Activated CD4-positive, alpha-beta T cell treated with anti-CD3 and anti-CD28 coated beads, Interleukin-10, Interleukin-2, amounts not matched to agents 100 ng/mL and 50 ng/mL, durations not matched to agents 16 hours and 8 hours (primary cell): ENCODE measurements around the gene PTCH2.
"Not testable (repeated sequence)": the region's sequence is repeated elsewhere in the genome, so short reads cannot be mapped to it uniquely, and the experiment has no call there.

ENCODE experiments used
- DNase-seq: peaks from one replicate; pipeline ENCODE4 v3.0.0-alpha.2; 2020

The PTCH2 gene

GRCh38 chr1:44801491-44802305 is 41.4 kb downstream of the PTCH2 start:
- peak; percentile 42 for DNase-seq

- peak; percentile 99 for DNase-seq
Observed at GRCh38 chr1:44799770-44800584, 43.1 kb downstream of the PTCH2 start, which contains the start of gene PLK3. TSS of gene PLK3 (plus strand) at chr1:44800377. CDS start at chr1:44800464, 87 bp downstream.

DNA sequence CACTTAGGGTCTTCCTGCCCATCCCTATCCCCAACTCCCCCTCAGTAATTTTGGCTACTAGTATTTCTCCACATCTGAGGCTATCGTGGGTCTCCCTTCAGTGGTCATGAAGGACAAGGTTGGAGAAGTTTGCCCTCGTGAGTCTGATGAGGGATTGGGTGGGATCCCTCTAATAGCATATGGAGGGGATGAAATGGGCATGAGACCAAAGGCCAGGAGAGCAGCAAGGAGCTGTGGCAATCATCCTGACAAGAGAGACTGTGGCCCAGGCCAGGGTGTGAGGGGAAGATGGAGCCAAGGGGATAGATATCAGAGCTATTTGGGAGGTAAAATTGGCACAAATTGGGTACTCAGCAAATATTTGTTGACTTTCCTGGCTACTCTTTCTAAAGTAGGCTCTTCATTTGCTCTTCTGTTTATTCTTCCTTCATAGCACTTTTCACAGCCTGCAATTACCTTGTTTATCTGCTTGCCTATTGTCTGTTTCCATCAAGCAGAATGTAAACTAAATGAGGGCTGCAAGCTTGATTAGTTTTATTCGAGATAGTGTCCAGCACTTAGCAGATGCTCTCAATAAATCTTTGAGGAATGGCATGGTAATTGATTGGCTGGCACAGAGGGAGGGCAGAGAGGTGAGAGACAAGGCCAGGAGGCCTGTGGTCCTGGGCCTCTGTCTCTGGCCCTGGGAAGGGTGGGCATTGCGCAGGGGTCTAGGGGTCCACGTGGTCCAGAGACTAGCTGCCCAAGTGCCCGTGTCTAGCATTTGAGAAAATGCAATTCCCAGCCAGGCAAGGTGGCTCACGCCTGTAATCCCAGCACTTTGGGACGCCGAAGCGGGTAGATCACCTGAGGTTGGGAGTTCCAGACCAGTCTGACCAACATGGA is 44.3 kb downstream of the PTCH2 start:
- DNase-seq: no peak

DNA sequence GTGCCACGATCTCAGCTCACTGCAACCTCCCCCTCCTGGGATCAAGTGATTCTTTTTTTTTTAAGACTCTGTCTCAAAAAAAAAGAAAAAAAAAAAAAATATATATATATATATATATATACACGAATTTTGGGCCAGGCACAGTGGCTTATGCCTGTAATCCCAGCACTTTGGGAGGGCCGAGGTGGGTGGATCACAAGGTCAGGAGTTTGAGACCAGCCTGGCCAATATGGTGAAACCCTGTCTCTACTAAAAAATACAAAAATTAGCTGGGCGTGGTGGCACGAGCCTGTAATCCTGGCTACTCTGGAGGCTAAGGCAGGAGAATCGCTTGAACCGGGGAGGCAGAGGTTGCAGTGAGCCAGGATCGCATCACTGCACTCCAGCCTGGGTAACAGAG is 45.2 kb downstream of the PTCH2 start:
- not testable (repeated sequence) for DNase-seq

DNA sequence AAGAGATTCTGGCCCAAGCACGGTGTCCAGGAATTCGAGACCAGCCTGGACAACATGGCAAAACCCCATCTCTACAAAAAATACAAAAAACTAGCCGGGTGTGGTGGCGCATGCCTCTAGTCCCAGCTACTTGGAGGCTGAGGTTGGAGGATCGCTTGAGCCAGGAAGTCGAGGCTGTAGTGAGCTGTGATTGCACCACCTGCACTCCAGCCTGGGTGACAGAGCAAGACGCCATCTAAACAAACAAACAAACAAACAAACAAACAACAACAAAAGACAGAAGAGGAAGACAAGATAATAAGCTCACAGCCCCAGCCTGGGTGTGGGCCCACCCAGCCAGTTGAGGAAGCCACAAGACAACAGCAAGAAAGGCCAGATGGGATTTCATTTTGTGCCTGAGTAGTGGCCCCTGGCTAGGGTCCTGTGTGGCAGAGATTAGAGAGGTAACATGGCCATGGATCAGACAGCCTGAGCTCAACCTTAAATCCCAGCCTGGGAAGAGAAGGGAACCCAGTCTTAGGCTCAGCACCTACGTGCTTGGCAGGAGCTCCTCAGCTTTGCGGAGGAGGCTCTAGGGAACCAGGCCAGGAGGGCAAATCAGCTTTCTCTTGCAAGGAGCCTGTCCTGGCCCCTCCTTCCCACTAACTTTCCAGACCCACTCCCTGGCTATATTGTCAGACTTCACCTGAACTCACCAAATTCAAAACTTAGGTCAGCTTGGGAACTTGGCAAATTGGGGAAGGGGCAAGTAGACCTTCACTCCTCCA is 50.1 kb downstream of the PTCH2 start:
- DNase-seq: no peak

- DNase-seq: no peak
Observed at GRCh38 chr1:44790968-44791801, 51.9 kb downstream of the PTCH2 start.

- no peak for DNase-seq
Observed at GRCh38 chr1:44788120-44788860, 54.8 kb downstream of the PTCH2 start, which contains the start of gene BEST4. TSS of gene BEST4 (minus strand) at chr1:44788170. CDS start at chr1:44787705, 465 bp downstream.

GRCh38 chr1:44787506-44787905 is 55.5 kb downstream of the PTCH2 start:
- DNase-seq: no peak

- DNase-seq: no peak
Observed at GRCh38 chr1:44786841-44787426, 56.1 kb downstream of the PTCH2 start.

- DNase-seq: peak; percentile 78
Observed at GRCh38 chr1:44786138-44786840, 56.8 kb downstream of the PTCH2 start.

DNA sequence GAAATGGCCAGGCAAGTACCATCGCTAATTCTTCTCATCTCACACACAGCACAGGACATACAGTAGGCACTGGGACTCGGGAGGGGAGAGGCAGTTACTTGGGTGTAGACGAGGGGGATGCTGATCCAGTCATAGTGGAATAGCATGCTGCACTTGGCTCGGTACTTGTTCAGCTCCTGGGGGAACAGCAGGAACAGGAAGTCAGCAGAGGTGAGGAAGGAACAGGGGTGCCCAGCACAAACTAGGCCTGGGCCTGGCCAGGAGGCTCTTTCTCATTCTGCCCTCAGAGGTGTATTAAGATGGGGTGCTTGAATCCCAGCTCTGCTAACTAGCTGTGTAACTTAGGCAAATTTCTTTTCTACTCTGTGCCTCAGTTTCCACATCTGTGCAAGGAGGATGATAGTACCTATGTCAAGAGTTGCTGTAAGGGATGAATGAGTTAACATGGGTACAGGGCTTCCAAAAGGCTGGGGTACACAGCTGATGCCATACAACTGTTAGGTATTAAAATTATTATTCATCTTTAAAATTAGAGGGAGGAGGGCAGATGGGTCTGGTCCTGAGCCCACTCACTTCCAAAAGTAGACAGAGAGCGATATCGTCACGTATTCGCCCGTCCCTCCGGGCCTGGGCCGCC is 57.4 kb downstream of the PTCH2 start:
- no peak for DNase-seq

DNA sequence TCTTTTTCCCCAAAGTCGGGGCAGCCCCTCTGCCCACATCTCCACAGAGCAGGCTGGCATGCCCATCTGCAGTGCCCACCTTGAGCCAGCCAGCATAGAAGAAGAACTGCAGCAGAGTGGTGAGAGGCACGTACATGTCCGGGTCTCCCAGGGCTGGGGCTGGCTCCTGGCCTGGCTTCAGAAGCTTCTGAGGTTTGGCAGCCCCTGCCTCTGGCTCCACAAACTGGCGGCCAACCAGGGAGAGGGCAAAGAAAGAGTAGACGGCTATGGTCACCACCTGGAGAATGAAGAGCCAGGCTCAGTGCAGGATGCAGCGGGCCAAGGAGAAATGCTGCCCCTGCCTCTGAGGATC is 58.0 kb downstream of the PTCH2 start:
- no peak for DNase-seq

GRCh38 chr1:44784094-44785028 is 58.7 kb downstream of the PTCH2 start:
- no peak for DNase-seq

- DNase-seq: no peak
Observed at GRCh38 chr1:44783697-44784093, 59.4 kb downstream of the PTCH2 start.

GRCh38 chr1:44780583-44781121 is 62.4 kb downstream of the PTCH2 start:
- DNase-seq: no peak

DNA sequence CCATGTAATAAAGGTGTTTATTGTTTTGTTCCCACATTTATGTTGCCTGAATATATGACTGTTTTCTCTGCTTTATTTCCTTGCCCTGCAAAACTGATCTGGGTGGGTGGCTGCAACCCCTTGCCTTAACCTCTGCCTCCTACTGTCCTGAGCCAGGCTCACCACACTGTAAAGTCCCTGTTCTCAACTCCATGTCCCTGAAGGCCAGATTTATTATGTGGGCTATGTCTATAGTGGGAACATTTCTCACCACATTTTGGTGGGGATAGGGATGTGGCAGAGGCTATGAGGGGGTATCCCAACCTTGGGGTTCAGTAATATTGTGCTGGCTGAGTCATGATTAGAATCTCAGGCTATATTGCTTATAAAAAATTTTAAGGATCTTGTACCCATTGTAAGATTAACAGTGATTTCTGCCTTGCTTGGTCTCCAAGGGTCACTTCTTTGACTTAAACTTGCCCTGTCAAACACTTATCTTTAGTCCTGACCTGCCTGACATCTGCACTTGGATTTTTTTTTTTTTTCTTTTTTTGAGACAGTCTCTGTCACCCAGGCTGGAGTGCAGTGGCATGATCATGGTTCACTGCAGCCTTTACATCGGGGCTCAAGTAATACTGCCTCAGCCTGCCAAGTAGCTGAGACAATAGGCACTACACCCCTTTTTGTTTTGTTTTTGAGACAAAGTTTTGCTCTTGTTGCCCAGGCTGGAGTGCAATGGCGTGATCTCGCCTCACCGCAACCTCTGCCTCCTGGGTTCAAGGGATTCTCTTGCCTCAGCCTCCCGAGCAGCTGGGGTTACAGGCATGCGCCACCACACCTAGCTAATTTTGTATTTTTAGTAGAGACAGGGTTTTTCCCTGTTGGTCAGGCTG is 64.1 kb downstream of the PTCH2 start:
- no peak for DNase-seq
